Activated naive CD4-positive, alpha-beta T cell treated with anti-CD3 and anti-CD28 coated beads, Interleukin-2, amount 10 ng/mL, durations not matched to agents 7 days and 5 days (primary cell): Measurements from ENCODE around the gene LTBP1.

ENCODE experiments used
- CTCF ChIA-PET: fragments of 350-600 bp; sonication (Branson Sonifier 250); formaldehyde crosslinking; loops from one replicate; lab custom pipeline; 2021; ENCODE audit warnings: antibody characterized with exemption; lab: Charles Lee
- DNase-seq: peaks from one replicate; pipeline ENCODE4 v3.0.0-alpha.2; 2020
- H3K27ac Mint-ChIP-seq: one replicate; pipeline ENCODE4 v1.8.0; 2021; ENCODE audit warnings: mild to moderate bottlenecking, moderate library complexity, mixed read lengths
- H3K27me3 Mint-ChIP-seq: one replicate; pipeline ENCODE4 v1.8.0; 2021; ENCODE audit warnings: mild to moderate bottlenecking, mixed read lengths
- H3K36me3 Mint-ChIP-seq: one replicate; pipeline ENCODE4 v1.8.0; 2021; ENCODE audit warnings: mixed read lengths
- H3K4me1 Mint-ChIP-seq: one replicate; pipeline ENCODE4 v1.8.0; 2021; ENCODE audit warnings: mixed read lengths
- H3K4me3 Mint-ChIP-seq: one replicate; pipeline ENCODE4 v1.8.0; 2021; ENCODE audit warnings: mild to moderate bottlenecking, moderate library complexity, mixed read lengths
- H3K9me3 Mint-ChIP-seq: one replicate; pipeline ENCODE4 v1.8.0; 2021; ENCODE audit warnings: mixed read lengths

Gene LTBP1

GRCh38 chr2:33133454-33133952 is 186.8 kb downstream of the LTBP1 start:
- Mint-ChIP-seq H3K27me3 (peaks cover 4% of the 10 kb centered on the region), H3K36me3 (no peaks in the 10 kb centered on the region), H3K27ac (no peak overlapping the region), H3K4me1 (no peaks in the 10 kb centered on the region), H3K4me3 (no peak overlapping the region), H3K9me3 (no peaks in the 10 kb centered on the region)
- CTCF ChIA-PET: interaction anchor here (1.2 kb wide), 1 partner anchor 12 kb away, joined by 3 read pairs; no protein-coding TSS in a partner anchor
- no peak for DNase-seq

- Mint-ChIP-seq H3K36me3 (no peaks in the 10 kb centered on the region), H3K27me3 (no peaks in the 10 kb centered on the region), H3K4me1 (no peaks in the 10 kb centered on the region), H3K4me3 (no peak overlapping the region), H3K9me3 (no peaks in the 10 kb centered on the region), H3K27ac (no peak overlapping the region)
- CTCF ChIA-PET: no interaction called here
- DNase-seq: no peak
Measured at GRCh38 chr2:33134086-33134771, 187.5 kb downstream of the LTBP1 start.

GRCh38 chr2:33134791-33135560 is 188.2 kb downstream of the LTBP1 start:
- no peaks in the 10 kb centered on the region for H3K9me3 Mint-ChIP-seq
- no peak overlapping the region for H3K27ac Mint-ChIP-seq
- CTCF ChIA-PET: no interaction called here
- H3K4me1 Mint-ChIP-seq: no peaks in the 10 kb centered on the region
- no peaks in the 10 kb centered on the region for H3K27me3 Mint-ChIP-seq
- no peak for DNase-seq
- no peak overlapping the region for H3K4me3 Mint-ChIP-seq
- no peaks in the 10 kb centered on the region for H3K36me3 Mint-ChIP-seq

- Mint-ChIP-seq H3K27me3 (no peaks in the 10 kb centered on the region), H3K9me3 (no peaks in the 10 kb centered on the region), H3K4me3 (no peak overlapping the region), H3K27ac (no peak overlapping the region), H3K4me1 (no peaks in the 10 kb centered on the region), H3K36me3 (no peaks in the 10 kb centered on the region)
- DNase-seq: no peak
- CTCF ChIA-PET: no interaction called here
Measured at GRCh38 chr2:33135645-33136044, 188.9 kb downstream of the LTBP1 start.

GRCh38 chr2:33136056-33136455 is 189.3 kb downstream of the LTBP1 start:
- no peaks in the 10 kb centered on the region for H3K36me3 Mint-ChIP-seq
- no peaks in the 10 kb centered on the region for H3K9me3 Mint-ChIP-seq
- CTCF ChIA-PET: no interaction called here
- H3K27me3 Mint-ChIP-seq: no peaks in the 10 kb centered on the region
- no peak overlapping the region for H3K4me3 Mint-ChIP-seq
- DNase-seq: no peak
- H3K27ac Mint-ChIP-seq: no peak overlapping the region
- H3K4me1 Mint-ChIP-seq: no peaks in the 10 kb centered on the region

- no peak overlapping the region for H3K4me3 Mint-ChIP-seq
- no peaks in the 10 kb centered on the region for H3K36me3 Mint-ChIP-seq
- no peak overlapping the region for H3K27ac Mint-ChIP-seq
- H3K9me3 Mint-ChIP-seq: no peaks in the 10 kb centered on the region
- no peaks in the 10 kb centered on the region for H3K4me1 Mint-ChIP-seq
- DNase-seq: no peak
- CTCF ChIA-PET: no interaction called here
- H3K27me3 Mint-ChIP-seq: no peaks in the 10 kb centered on the region
Measured at GRCh38 chr2:33136566-33136965, 189.8 kb downstream of the LTBP1 start.

- no peaks in the 10 kb centered on the region for H3K4me1 Mint-ChIP-seq
- CTCF ChIA-PET: interaction anchor here (0.7 kb wide), 1 partner anchor 621 kb away, joined by 3 read pairs; no protein-coding TSS in a partner anchor
- no peaks in the 10 kb centered on the region for H3K9me3 Mint-ChIP-seq
- no peak for DNase-seq
- no peaks in the 10 kb centered on the region for H3K27me3 Mint-ChIP-seq
- H3K36me3 Mint-ChIP-seq: no peaks in the 10 kb centered on the region
- no peak overlapping the region for H3K4me3 Mint-ChIP-seq
- no peak overlapping the region for H3K27ac Mint-ChIP-seq
Measured at GRCh38 chr2:33137331-33137730, 190.6 kb downstream of the LTBP1 start.

GRCh38 chr2:33139949-33140348 is 193.2 kb downstream of the LTBP1 start:
- CTCF ChIA-PET: no interaction called here
- H3K4me3 Mint-ChIP-seq: no peak overlapping the region

GRCh38 chr2:33141476-33141875 is 194.7 kb downstream of the LTBP1 start:
- H3K9me3 Mint-ChIP-seq: no peaks in the 10 kb centered on the region
- H3K4me3 Mint-ChIP-seq: no peak overlapping the region
- H3K27me3 Mint-ChIP-seq: no peaks in the 10 kb centered on the region
- CTCF ChIA-PET: no interaction called here
- DNase-seq: no peak
- H3K4me1 Mint-ChIP-seq: no peaks in the 10 kb centered on the region
- H3K27ac Mint-ChIP-seq: no peak overlapping the region
- no peaks in the 10 kb centered on the region for H3K36me3 Mint-ChIP-seq

More at GRCh38 chr2:33139949-33140348, 193.2 kb downstream of the LTBP1 start:
- no peaks in the 10 kb centered on the region for H3K4me1 Mint-ChIP-seq
- no peak overlapping the region for H3K27ac Mint-ChIP-seq
- no peak for DNase-seq
- H3K36me3 Mint-ChIP-seq: no peaks in the 10 kb centered on the region
- no peaks in the 10 kb centered on the region for H3K9me3 Mint-ChIP-seq
- H3K27me3 Mint-ChIP-seq: no peaks in the 10 kb centered on the region

GRCh38 chr2:33142810-33143209 is 196.1 kb downstream of the LTBP1 start:
- Mint-ChIP-seq H3K27me3 (no peaks in the 10 kb centered on the region), H3K4me1 (no peaks in the 10 kb centered on the region), H3K27ac (no peak overlapping the region), H3K4me3 (no peak overlapping the region), H3K9me3 (no peaks in the 10 kb centered on the region), H3K36me3 (no peaks in the 10 kb centered on the region)
- DNase-seq: no peak
- CTCF ChIA-PET: interaction anchor here (0.6 kb wide), 1 partner anchor 253 kb away, joined by 4 read pairs; no protein-coding TSS in a partner anchor

- Mint-ChIP-seq H3K4me1 (no peaks in the 10 kb centered on the region), H3K9me3 (no peaks in the 10 kb centered on the region), H3K27ac (no peak overlapping the region), H3K4me3 (no peak overlapping the region), H3K27me3 (no peaks in the 10 kb centered on the region), H3K36me3 (no peaks in the 10 kb centered on the region)
- DNase-seq: no peak
- CTCF ChIA-PET: no interaction called here
Measured at GRCh38 chr2:33144243-33144642, 197.5 kb downstream of the LTBP1 start.

GRCh38 chr2:33145459-33145858 is 198.7 kb downstream of the LTBP1 start:
- no peak overlapping the region for H3K4me3 Mint-ChIP-seq
- H3K4me1 Mint-ChIP-seq: no peaks in the 10 kb centered on the region
- no peak overlapping the region for H3K27ac Mint-ChIP-seq
- no peaks in the 10 kb centered on the region for H3K27me3 Mint-ChIP-seq
- CTCF ChIA-PET: no interaction called here
- no peaks in the 10 kb centered on the region for H3K36me3 Mint-ChIP-seq
- H3K9me3 Mint-ChIP-seq: no peaks in the 10 kb centered on the region
- no peak for DNase-seq

- CTCF ChIA-PET: no interaction called here
- H3K27ac Mint-ChIP-seq: no peak overlapping the region
Measured at GRCh38 chr2:33146102-33146501, 199.3 kb downstream of the LTBP1 start.

GRCh38 chr2:33153008-33153407 is 206.3 kb downstream of the LTBP1 start:
- no peaks in the 10 kb centered on the region for H3K4me1 Mint-ChIP-seq
- H3K9me3 Mint-ChIP-seq: no peaks in the 10 kb centered on the region
- no peak overlapping the region for H3K27ac Mint-ChIP-seq
- H3K4me3 Mint-ChIP-seq: no peak overlapping the region
- no peaks in the 10 kb centered on the region for H3K27me3 Mint-ChIP-seq
- no peak for DNase-seq
- H3K36me3 Mint-ChIP-seq: no peaks in the 10 kb centered on the region
- CTCF ChIA-PET: no interaction called here

More at GRCh38 chr2:33146102-33146501, 199.3 kb downstream of the LTBP1 start:
- H3K4me1 Mint-ChIP-seq: no peaks in the 10 kb centered on the region
- no peaks in the 10 kb centered on the region for H3K27me3 Mint-ChIP-seq
- no peaks in the 10 kb centered on the region for H3K36me3 Mint-ChIP-seq
- no peaks in the 10 kb centered on the region for H3K9me3 Mint-ChIP-seq
- no peak overlapping the region for H3K4me3 Mint-ChIP-seq
- no peak for DNase-seq
